Cardiac fibroblast (primary cell): ENCODE results near the gene MON1B.

Experiments used
- DNase-seq, 2 donors: peaks; one replicate each; pipeline versions ENCODE4 v3.0.0 to v3.0.0-alpha.2; 2010; ENCODE audit warnings: low read depth in 2 of 2
- H3K4me3 ChIP-seq, 2 donors: replicated peaks in 1 of 2; 1 replicate in 1 of 2; 2 replicates in 1 of 2; pipeline ENCODE4 v1.5.1; 2011; ENCODE audit warnings: low read depth in 2 of 2, low read length in 2 of 2, mild to moderate bottlenecking in 2 of 2, moderate library complexity in 1 of 2
- CTCF ChIP-seq: IDR thresholded peaks from one replicate; pipeline ENCODE4 v1.5.1; 2011; ENCODE audit warnings: low read depth, mild to moderate bottlenecking, low read length, inconsistent platforms

Gene MON1B

GRCh38 chr16:77212741-77213541 lies 22.0 kb downstream of the MON1B start:
- peak overlapping the region; percentile 54 to 62 for H3K4me3 ChIP-seq
- TF ChIP-seq CTCF = no peak

GRCh38 chr16:77213542-77214106 lies 22.6 kb downstream of the MON1B start:
- no peak overlapping the region for H3K4me3 ChIP-seq

More at GRCh38 chr16:77212741-77213541, 22.0 kb downstream of the MON1B start:
- DNase-seq = peak; percentile 27 to 44

GRCh38 chr16:77214411-77215138 lies 23.6 kb downstream of the MON1B start:
- no peak for TF ChIP-seq CTCF
- DNase-seq = no peak

More at GRCh38 chr16:77213542-77214106, 22.6 kb downstream of the MON1B start:
- no peak for TF ChIP-seq CTCF
- peak; percentile 83 to 90 for DNase-seq

GRCh38 chr16:77219437-77219836 lies 28.4 kb downstream of the MON1B start:
- no peak for DNase-seq

More at GRCh38 chr16:77214411-77215138, 23.6 kb downstream of the MON1B start:
- H3K4me3 ChIP-seq = no peak overlapping the region

GRCh38 chr16:77220427-77220826 lies 29.4 kb downstream of the MON1B start:
- DNase-seq = peak in 1 of 2 donors; percentile 8
- H3K4me3 ChIP-seq = no peak overlapping the region
- no peak for TF ChIP-seq CTCF

More at GRCh38 chr16:77219437-77219836, 28.4 kb downstream of the MON1B start:
- no peak for TF ChIP-seq CTCF
- H3K4me3 ChIP-seq = no peak overlapping the region

GRCh38 chr16:77221482-77221881 lies 30.5 kb downstream of the MON1B start:
- no peak for TF ChIP-seq CTCF

More at GRCh38 chr16:77221482-77221881, 30.5 kb downstream of the MON1B start:
- no peak overlapping the region for H3K4me3 ChIP-seq
- peak; percentile 28 to 33 for DNase-seq
